ENCODE measurements around the gene POLR2L. TPM values are rescaled to one million over a fixed set of nuclear protein-coding genes. Genes with fewer than 3 reads are reported as not detected.

POLR2L gene
- total RNA-seq, 1 experiment from 2014 or later, result 211 TPM

- TF ChIP-seq CEBPB (IDR thresholded peaks at IDR 0.05; ENCODE audit: low read depth) (no peak), JUND (IDR thresholded peaks at IDR 0.05) (no peak), EZH2phosphoT487 (IDR thresholded peaks at IDR 0.05; ENCODE audit: borderline replicate concordance) (no peak), EGR1 (IDR thresholded peaks at IDR 0.05; ENCODE audit: low read depth) (no peak)
Observed at GRCh38 chr11:877565-877964, 35.2 kb upstream of the POLR2L start (continued).

GRCh38 chr11:876545-876944 is 34.2 kb upstream of the POLR2L start:
- ChIA-PET RAD21 (ENCODE audit: low non-redundant PET in 1 of 2, low total read pairs in 2 of 2, uncharacterized antibody in 2 of 2, unreplicated experiment in 2 of 2) (no interaction called here), CTCF (no interaction called here), POLR2A (no interaction called here)
- H4K20me1 ChIP-seq (ENCODE audit: insufficient read depth), result no peaks in the 10 kb centered on the region
- intact Hi-C loops (cut with micrococcal nuclease), result loop anchor here (10.0 kb wide), 1 partner anchor 178 kb away; no protein-coding TSS in a partner anchor
- H2AFZ ChIP-seq (ENCODE audit: low read depth, low read length, poor library complexity, severe bottlenecking), result no peak overlapping the region
- no peak overlapping the region for H3K9ac ChIP-seq (ENCODE audit: low read length)
- no peak overlapping the region for H3K4me2 ChIP-seq (ENCODE audit: low read length)
- H3K9me2 ChIP-seq (ENCODE audit: insufficient read depth), result no peaks in the 10 kb centered on the region
- H3K4me3 ChIP-seq (replicated peaks in 1 of 2; ENCODE audit: low read depth in 1 of 2, low read length in 2 of 2), result no peak overlapping the region
- no peaks in the 10 kb centered on the region for H3K9me3 ChIP-seq (ENCODE audit: control insufficient read depth in 1 of 2, insufficient read depth in 1 of 2, low read depth in 1 of 2, low read length in 2 of 2)
- ATAC-seq (no peak), DNase-seq (ENCODE audit: low read depth, low spot score) (no peak)
- peaks cover 2 to 24% of the 10 kb centered on the region in 2 experiments; a peak in 3 of 4 replicates for H3K4me1 ChIP-seq (ENCODE audit: control insufficient read depth in 1 of 2, insufficient read depth in 2 of 2, low read length in 2 of 2)
- no TSS peak for BruUV-seq (replicated peaks)
- no peak overlapping the region for H3K27ac ChIP-seq (ENCODE audit: low read depth, low read length)
- no peaks in the 10 kb centered on the region for H3K27me3 ChIP-seq (ENCODE audit: insufficient read depth, low read length)
- H3K36me3 ChIP-seq (ENCODE audit: control insufficient read depth in 1 of 2, insufficient read depth in 2 of 2, low read length in 2 of 2), result peaks cover 0 to 3% of the 10 kb centered on the region in 2 experiments; a peak in 2 of 4 replicates
- no peak for TF ChIP-seq TCF7L2 (IDR thresholded peaks at IDR 0.05; ENCODE audit: borderline replicate concordance, extremely low read depth, insufficient read depth, insufficient read length)
- TF ChIP-seq POLR2A (IDR thresholded peaks at IDR 0.05; ENCODE audit: borderline replicate concordance, extremely low read depth, insufficient read depth, insufficient read length), result no peak
- TF ChIP-seq JUND (IDR thresholded peaks at IDR 0.05), result no peak
- TF ChIP-seq RAD21 (IDR thresholded peaks at IDR 0.05; ENCODE audit: low read depth), result no peak
- no peak for TF ChIP-seq CTCF (IDR thresholded peaks at IDR 0.05 in 2 of 3, conservative IDR thresholded peaks at IDR 0.05 in 1 of 3; ENCODE audit: borderline replicate concordance in 1 of 3, insufficient read depth in 1 of 3, low read depth in 2 of 3, low read length in 2 of 3)
- TF ChIP-seq FOSL1 (IDR thresholded peaks at IDR 0.05; ENCODE audit: low read depth), result no peak
- no peak for TF ChIP-seq MAX (IDR thresholded peaks at IDR 0.05)
- TF ChIP-seq SIN3A (IDR thresholded peaks at IDR 0.05; ENCODE audit: low read depth), result no peak
- no peak for TF ChIP-seq EZH2phosphoT487 (IDR thresholded peaks at IDR 0.05; ENCODE audit: borderline replicate concordance)
- TF ChIP-seq ELF1 (IDR thresholded peaks at IDR 0.05; ENCODE audit: borderline replicate concordance, low read depth), result no peak
- TF ChIP-seq POLR2AphosphoS5 (IDR thresholded peaks at IDR 0.05; ENCODE audit: low read depth, low read length), result no peak
- no peaks in the 10 kb centered on the region for H3K79me2 ChIP-seq (ENCODE audit: insufficient read depth, low read length)
